Activated CD8-positive, alpha-beta T cell treated with anti-CD3 and anti-CD28 coated beads for 36 hours (primary cell): Measurements from ENCODE around the gene SLC25A47. TPM values are rescaled to one million over a fixed set of nuclear protein-coding genes. Genes with fewer than 3 reads are reported as not detected.
A peak's percentile ranks its signal among the peaks of the same experiment; 100 is the strongest.

Source experiments
- ATAC-seq: fragments of 200-7000 bp; cut with Tn5 transposase; one replicate; pipeline ENCODE4 v1.10.0; 2021; ENCODE audit warnings: mild to moderate bottlenecking, moderate library complexity
- CTCF ChIA-PET: fragments of 350-600 bp; sonication (Branson Sonifier 250); formaldehyde crosslinking; loops from one replicate; lab custom pipeline; 2021; ENCODE audit warnings: antibody characterized with exemption; lab: Charles Lee
- POLR2A ChIA-PET: fragments of 350-600 bp; sonication (Branson Sonifier 250); formaldehyde crosslinking; loops from one replicate; lab custom pipeline; 2021; ENCODE audit warnings: antibody characterized with exemption; lab: Charles Lee
- DNase-seq: peaks from one replicate; pipeline ENCODE4 v3.0.0-alpha.2; 2020
- H3K27ac Mint-ChIP-seq: one replicate; pipeline ENCODE4 v1.8.0; 2021; ENCODE audit warnings: mild to moderate bottlenecking, mixed read lengths
- H3K27me3 Mint-ChIP-seq: one replicate; pipeline ENCODE4 v1.8.0; 2021; ENCODE audit warnings: mixed read lengths
- H3K36me3 Mint-ChIP-seq: one replicate; pipeline ENCODE4 v1.8.0; 2021; ENCODE audit warnings: low read depth, mixed read lengths
- H3K4me1 Mint-ChIP-seq: one replicate; pipeline ENCODE4 v1.8.0; 2021; ENCODE audit warnings: low read depth, mixed read lengths
- H3K4me3 Mint-ChIP-seq: one replicate; pipeline ENCODE4 v1.8.0; 2021; ENCODE audit warnings: mild to moderate bottlenecking, moderate library complexity, mixed read lengths
- H3K9me3 Mint-ChIP-seq: one replicate; pipeline ENCODE4 v1.8.0; 2021; ENCODE audit warnings: mixed read lengths
- intact Hi-C: fragments of 100-400 bp; cut with micrococcal nuclease; formaldehyde crosslinking; loops from one replicate; pipeline ENCODE4 v1.10.0; 2022
- total RNA-seq, 2 experiments: library from RNA; stranded (reverse); gene quantifications; one replicate each; pipeline ENCODE4 v1.2.3, GENCODE V29; 2021
- TF ChIP-seq, protein P1 (sequence below): fragments of 200-600 bp; IDR thresholded peaks from one replicate; pipeline ENCODE4 v1.8.0; 2022; ENCODE audit warnings: antibody characterized with exemption, mild to moderate bottlenecking

Gene SLC25A47
- total RNA-seq, 2 experiments from 2014 or later = not detected

DNA sequence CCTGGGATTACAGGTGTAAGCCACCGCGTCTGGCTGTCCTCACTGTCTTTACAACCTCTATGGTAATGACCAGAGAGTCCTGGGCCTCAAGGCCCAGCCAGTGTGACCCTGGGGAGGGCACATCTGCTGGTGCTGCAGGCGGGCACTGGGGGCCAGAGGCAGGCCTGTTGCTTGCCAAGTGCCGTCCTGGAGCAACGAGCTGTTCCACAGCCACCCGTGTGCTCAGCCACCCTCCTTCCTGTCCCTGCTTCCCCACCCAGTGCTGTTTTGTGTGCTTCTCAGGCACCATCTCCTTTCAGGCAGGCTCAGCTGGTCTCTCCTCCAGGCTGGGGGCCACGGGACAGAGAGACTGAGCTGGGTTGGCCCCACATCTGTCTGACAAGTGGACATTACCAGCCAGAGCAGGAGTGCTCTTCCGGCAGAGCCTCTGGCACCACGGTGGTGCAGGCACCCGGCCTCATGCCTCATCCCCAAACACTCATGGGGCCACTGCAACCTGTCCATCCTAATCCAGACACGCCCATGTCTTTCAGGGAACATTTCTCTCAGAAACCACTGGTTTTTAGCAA, 9.0 kb downstream of the SLC25A47 start:
- Mint-ChIP-seq H3K4me3 (no peak overlapping the region), H3K4me1 (peaks cover 5% of the 10 kb centered on the region), H3K9me3 (no peaks in the 10 kb centered on the region), H3K27me3 (no peaks in the 10 kb centered on the region), H3K36me3 (peaks cover 24% of the 10 kb centered on the region), H3K27ac (no peak overlapping the region)
- POLR2A ChIA-PET = interaction anchor here (1.0 to 1.4 kb wide), 2 partner anchors 9 to 40 kb away, joined by 4 to 5 read pairs; partner anchors contain the start of gene SLC25A47
- intact Hi-C loops = no loop called here
- no peak for DNase-seq
- TF ChIP-seq, protein P1, sequence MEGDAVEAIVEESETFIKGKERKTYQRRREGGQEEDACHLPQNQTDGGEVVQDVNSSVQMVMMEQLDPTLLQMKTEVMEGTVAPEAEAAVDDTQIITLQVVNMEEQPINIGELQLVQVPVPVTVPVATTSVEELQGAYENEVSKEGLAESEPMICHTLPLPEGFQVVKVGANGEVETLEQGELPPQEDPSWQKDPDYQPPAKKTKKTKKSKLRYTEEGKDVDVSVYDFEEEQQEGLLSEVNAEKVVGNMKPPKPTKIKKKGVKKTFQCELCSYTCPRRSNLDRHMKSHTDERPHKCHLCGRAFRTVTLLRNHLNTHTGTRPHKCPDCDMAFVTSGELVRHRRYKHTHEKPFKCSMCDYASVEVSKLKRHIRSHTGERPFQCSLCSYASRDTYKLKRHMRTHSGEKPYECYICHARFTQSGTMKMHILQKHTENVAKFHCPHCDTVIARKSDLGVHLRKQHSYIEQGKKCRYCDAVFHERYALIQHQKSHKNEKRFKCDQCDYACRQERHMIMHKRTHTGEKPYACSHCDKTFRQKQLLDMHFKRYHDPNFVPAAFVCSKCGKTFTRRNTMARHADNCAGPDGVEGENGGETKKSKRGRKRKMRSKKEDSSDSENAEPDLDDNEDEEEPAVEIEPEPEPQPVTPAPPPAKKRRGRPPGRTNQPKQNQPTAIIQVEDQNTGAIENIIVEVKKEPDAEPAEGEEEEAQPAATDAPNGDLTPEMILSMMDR = no peak
- CTCF ChIA-PET = interaction anchor here (0.9 to 1.7 kb wide), 2 partner anchors 14 to 52 kb away, joined by 3 to 5 read pairs; no protein-coding TSS in a partner anchor
- ATAC-seq = peak; percentile 11

DNA sequence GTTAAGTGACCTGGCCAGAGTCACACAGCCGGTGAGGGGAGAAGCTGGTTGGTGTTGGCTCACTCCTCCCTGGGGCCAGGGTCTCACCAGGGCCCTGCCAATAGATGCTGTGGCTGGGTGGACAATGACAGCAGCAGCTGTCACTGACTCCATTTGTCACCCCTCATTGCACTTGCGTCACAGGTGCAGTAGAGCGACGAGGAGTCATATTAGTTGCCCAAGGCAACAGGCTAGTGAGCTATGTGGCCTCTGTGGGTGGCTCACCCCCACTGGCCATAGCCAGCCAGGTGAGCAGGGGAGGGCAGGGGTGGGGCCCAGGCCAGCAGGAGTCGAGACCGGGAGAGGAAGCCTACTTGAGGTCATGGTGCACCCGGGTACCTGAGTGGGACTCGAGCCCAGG, 9.7 kb downstream of the SLC25A47 start:
- TF ChIP-seq, protein P1 = no peak
- DNase-seq = no peak
- Mint-ChIP-seq H3K4me3 (no peak overlapping the region), H3K27me3 (no peaks in the 10 kb centered on the region), H3K4me1 (peaks cover 6% of the 10 kb centered on the region), H3K36me3 (peaks cover 27% of the 10 kb centered on the region), H3K27ac (no peak overlapping the region), H3K9me3 (no peaks in the 10 kb centered on the region)
- ChIA-PET POLR2A (interaction anchor here (1.0 to 2.1 kb wide), 4 partner anchors 10 to 44 kb away, joined by 4 to 6 read pairs (median 4); partner anchors contain the start of genes SLC25A47 and WDR25), CTCF (interaction anchor here (0.9 to 1.7 kb wide), 2 partner anchors 15 to 51 kb away, joined by 3 to 5 read pairs; no protein-coding TSS in a partner anchor)
- ATAC-seq = peak; percentile 14
- intact Hi-C loops = no loop called here

- CTCF ChIA-PET = interaction anchor here (1.7 kb wide), 1 partner anchor 15 kb away, joined by 5 read pairs; no protein-coding TSS in a partner anchor
- peak; percentile 6 for ATAC-seq
- intact Hi-C loops = no loop called here
Measured at GRCh38 chr14:100333311-100333710, 10.2 kb downstream of the SLC25A47 start.

GRCh38 chr14:100333827-100334226, 10.7 kb downstream of the SLC25A47 start:
- ATAC-seq (no peak), DNase-seq (no peak)
- intact Hi-C loops = no loop called here
- Mint-ChIP-seq H3K27ac (no peak overlapping the region), H3K36me3 (peaks cover 33% of the 10 kb centered on the region), H3K4me1 (peaks cover 6% of the 10 kb centered on the region), H3K4me3 (no peak overlapping the region), H3K9me3 (no peaks in the 10 kb centered on the region), H3K27me3 (no peaks in the 10 kb centered on the region)
- TF ChIP-seq, protein P1 = no peak
- CTCF ChIA-PET = interaction anchor here (1.4 to 1.7 kb wide), 2 partner anchors 16 to 30 kb away, joined by 4 to 5 read pairs; no protein-coding TSS in a partner anchor
- POLR2A ChIA-PET = interaction anchor here (1.1 to 2.5 kb wide), 3 partner anchors 16 to 43 kb away, joined by 4 to 11 read pairs (median 6); partner anchors contain the start of gene WDR25

More at GRCh38 chr14:100333311-100333710, 10.2 kb downstream of the SLC25A47 start:
- no peaks in the 10 kb centered on the region for H3K9me3 Mint-ChIP-seq
- no peak for DNase-seq
- POLR2A ChIA-PET = interaction anchor here (1.1 to 2.5 kb wide), 4 partner anchors 17 to 43 kb away, joined by 4 to 11 read pairs (median 6); partner anchors contain the start of gene WDR25
- no peaks in the 10 kb centered on the region for H3K27me3 Mint-ChIP-seq
- TF ChIP-seq, protein P1 = no peak
- no peak overlapping the region for H3K4me3 Mint-ChIP-seq
- peaks cover 30% of the 10 kb centered on the region for H3K36me3 Mint-ChIP-seq
- peaks cover 6% of the 10 kb centered on the region for H3K4me1 Mint-ChIP-seq
- H3K27ac Mint-ChIP-seq = no peak overlapping the region

GRCh38 chr14:100334904-100335303, 11.8 kb downstream of the SLC25A47 start:
- ATAC-seq (no peak), DNase-seq (no peak)
- H3K4me3 Mint-ChIP-seq = no peak overlapping the region
- POLR2A ChIA-PET = interaction anchor here (0.8 to 2.5 kb wide), 4 partner anchors 15 to 40 kb away, joined by 3 to 11 read pairs (median 4); a partner anchor contains a TSS
- H3K27ac Mint-ChIP-seq = no peak overlapping the region
- H3K36me3 Mint-ChIP-seq = peaks cover 40% of the 10 kb centered on the region
- intact Hi-C loops = no loop called here
- CTCF ChIA-PET = interaction anchor here (1.1 to 1.4 kb wide), 2 partner anchors 16 to 29 kb away, joined by 3 to 4 read pairs; no protein-coding TSS in a partner anchor
- H3K9me3 Mint-ChIP-seq = no peaks in the 10 kb centered on the region
- TF ChIP-seq, protein P1 = no peak
- peaks cover 6% of the 10 kb centered on the region for H3K4me1 Mint-ChIP-seq
- no peaks in the 10 kb centered on the region for H3K27me3 Mint-ChIP-seq
